PC-3 (cell line): ENCODE data around the gene TRAPPC4.

Experiments
- CTCF ChIP-seq: fragments of 300-600 bp; sonication (generic); conservative IDR thresholded peaks from 2 replicates; pipeline ENCODE4 v1.5.1; 2017; ENCODE audit warnings: antibody characterized with exemption, low read depth, mild to moderate bottlenecking, low read length
- EZH2 ChIP-seq: fragments of 300-600 bp; sonication (generic); IDR thresholded peaks from one replicate; pipeline ENCODE4 v1.6.1; 2017; ENCODE audit warnings: antibody characterized with exemption, mild to moderate bottlenecking, low read length; ENCODE audit not compliant: unreplicated experiment
- EZH2phosphoT487 ChIP-seq: fragments of 300-600 bp; sonication (generic); IDR thresholded peaks from 2 replicates; pipeline ENCODE4 v1.6.1; 2018; ENCODE audit warnings: mild to moderate bottlenecking, antibody characterized with exemption, low read length, borderline replicate concordance

- TF ChIP-seq EZH2 = no peak
- no peak for TF ChIP-seq CTCF
- no peak for TF ChIP-seq EZH2phosphoT487
Measured at GRCh38 chr11:119031912-119032280, 13.3 kb downstream of the TRAPPC4 start.
